HUES64 (cell line): ENCODE results near the gene ATL2.

Experiments
- H3K27ac ChIP-seq: 2 replicates; pipeline ENCODE4 v1.7.0; 2013; ENCODE audit warnings: low read depth, low read length, inconsistent platforms
- H3K27me3 ChIP-seq: 2 replicates; pipeline ENCODE4 v1.6.1; 2013; ENCODE audit warnings: mild to moderate bottlenecking, low read length; ENCODE audit not compliant: insufficient read depth
- H3K36me3 ChIP-seq: 2 replicates; pipeline ENCODE4 v1.6.1; 2013; ENCODE audit warnings: mild to moderate bottlenecking, low read length; ENCODE audit not compliant: insufficient read depth
- H3K4me1 ChIP-seq: 2 replicates; pipeline ENCODE4 v1.6.1; 2013; ENCODE audit warnings: mild to moderate bottlenecking, low read length, moderate library complexity; ENCODE audit not compliant: insufficient read depth
- H3K4me3 ChIP-seq: 2 replicates; pipeline ENCODE4 v1.5.1; 2013; ENCODE audit warnings: mild to moderate bottlenecking, low read length, moderate library complexity
- H3K9ac ChIP-seq: 2 replicates; pipeline ENCODE4 v1.6.1; 2013; ENCODE audit warnings: mild to moderate bottlenecking, low read depth, low read length
- H3K9me3 ChIP-seq: 2 replicates; pipeline ENCODE4 v1.6.1; 2013; ENCODE audit warnings: low read depth, low read length; ENCODE audit not compliant: insufficient read depth
- WGBS: fragments of 150-250, 120-280 bp; methylation state at CpG from one replicate; pipeline ENCODE4 v1.1.7; 2013; ENCODE audit warnings: missing lambda C conversion rate; 5-methylcytosine and 5-hydroxymethylcytosine counted together

The ATL2 gene

GRCh38 chr2:38371235-38371634 is 5.8 kb downstream of the ATL2 start:
- Histone ChIP-seq H3K9me3 (no peaks in the 10 kb centered on the region), H3K27me3 (no peaks in the 10 kb centered on the region), H3K27ac (no peak overlapping the region), H3K36me3 (0 out of 2 replicates have a peak, but pooled peaks cover 2% of the 10 kb centered on the region), H3K4me3 (no peak overlapping the region), H3K9ac (no peak overlapping the region), H3K4me1 (peaks cover 17% of the 10 kb centered on the region)
- 98% methylated on average over 4 of the region's 5 CpGs for WGBS

DNA sequence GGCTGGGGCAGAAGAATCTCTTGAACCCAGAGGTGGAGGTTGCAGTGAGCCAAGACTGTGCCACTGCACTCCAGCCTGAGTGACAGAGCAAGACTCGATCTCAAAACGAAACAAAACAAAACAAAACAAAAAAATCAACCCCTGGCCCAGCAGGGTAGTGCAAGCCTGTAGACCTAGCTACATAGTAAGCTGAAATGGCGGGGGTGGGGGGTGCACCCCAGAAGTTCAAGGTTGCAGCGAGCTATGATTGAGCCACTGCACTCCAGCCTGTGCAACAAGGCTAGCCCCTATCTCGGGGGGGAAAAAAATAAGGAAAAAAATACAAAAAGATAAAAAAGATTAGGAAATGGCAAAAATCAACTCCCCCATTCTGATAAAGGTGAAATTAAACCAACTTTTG is 6.4 kb downstream of the ATL2 start:
- H3K4me3 ChIP-seq, result no peak overlapping the region
- no peaks in the 10 kb centered on the region for H3K9me3 ChIP-seq
- 85% methylated on average over 4 of the region's 5 CpGs for WGBS
- no peak overlapping the region for H3K9ac ChIP-seq
- no peaks in the 10 kb centered on the region for H3K27me3 ChIP-seq
- 0 out of 2 replicates have a peak, but pooled peaks cover 2% of the 10 kb centered on the region for H3K36me3 ChIP-seq
- H3K4me1 ChIP-seq, result peaks cover 14% of the 10 kb centered on the region
- H3K27ac ChIP-seq, result no peak overlapping the region

DNA sequence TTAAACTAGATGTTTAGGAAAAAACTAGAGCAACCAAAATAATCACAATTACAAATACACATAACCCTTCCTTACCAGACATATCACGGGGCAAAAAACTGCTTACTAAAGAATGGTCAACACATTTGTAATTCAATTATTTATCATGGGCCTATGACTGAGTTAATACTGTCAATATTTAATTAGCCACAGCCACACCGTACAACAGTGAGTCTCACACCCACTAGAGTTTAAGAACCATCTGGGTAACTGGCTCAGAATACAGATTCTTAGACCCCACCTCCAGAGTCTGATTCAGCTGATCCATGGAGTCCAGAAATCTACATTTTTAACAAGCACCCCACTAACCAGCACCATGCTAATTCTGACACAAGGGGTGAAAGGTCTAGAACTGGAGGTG is 14.8 kb downstream of the ATL2 start:
- H3K27ac ChIP-seq, result no peak overlapping the region
- no peaks in the 10 kb centered on the region for H3K9me3 ChIP-seq
- no peaks in the 10 kb centered on the region for H3K27me3 ChIP-seq
- 96% methylated on average over 2 of the region's 2 CpGs for WGBS
- peaks cover 4% of the 10 kb centered on the region for H3K36me3 ChIP-seq
- H3K4me3 ChIP-seq, result no peak overlapping the region
- H3K9ac ChIP-seq, result no peak overlapping the region
- no peaks in the 10 kb centered on the region for H3K4me1 ChIP-seq

DNA sequence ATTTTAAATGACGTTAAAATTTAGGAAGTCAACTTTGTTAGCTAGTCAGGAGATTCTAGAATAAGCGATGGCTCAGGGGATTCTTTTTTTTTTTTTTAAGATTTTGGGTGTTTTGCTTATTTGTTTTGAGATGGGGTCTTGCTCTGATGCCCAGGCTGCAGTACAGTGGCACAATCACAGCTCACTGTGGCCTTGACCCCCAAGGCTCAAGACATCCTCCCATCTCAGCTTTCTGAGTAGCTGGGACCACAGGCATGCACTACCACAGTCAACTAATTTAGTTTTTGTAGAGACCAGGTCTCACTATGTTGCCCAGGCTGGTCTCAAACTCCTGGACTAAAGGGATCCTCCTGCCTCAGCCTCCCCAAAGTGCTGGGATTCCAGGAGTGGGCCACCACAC is 16.9 kb downstream of the ATL2 start:
- Histone ChIP-seq H3K27ac (no peak overlapping the region), H3K36me3 (peaks cover 4% of the 10 kb centered on the region), H3K9me3 (no peaks in the 10 kb centered on the region), H3K27me3 (no peaks in the 10 kb centered on the region), H3K4me1 (no peaks in the 10 kb centered on the region), H3K9ac (no peak overlapping the region), H3K4me3 (no peak overlapping the region)
- 94% methylated on average over 2 of the region's 2 CpGs for WGBS

DNA sequence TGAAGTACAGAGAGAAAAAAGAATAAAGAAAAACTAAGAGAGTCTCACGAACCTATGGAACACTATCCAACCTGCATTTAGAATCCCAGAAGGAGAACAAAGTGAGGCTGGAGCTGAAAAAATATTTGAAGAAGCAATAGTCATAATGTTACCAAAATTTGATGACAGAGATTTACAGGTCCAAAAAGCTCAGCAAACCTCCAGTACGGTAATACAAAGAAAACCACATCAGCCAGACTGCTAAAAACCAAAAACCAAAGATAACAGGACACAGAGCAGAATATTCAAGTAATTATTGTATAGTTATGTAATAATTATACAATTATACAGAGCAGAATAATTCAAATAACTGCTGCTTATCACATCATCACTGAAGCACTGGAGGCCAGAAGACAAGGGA is 23.7 kb downstream of the ATL2 start:
- no peak overlapping the region for H3K9ac ChIP-seq
- WGBS, result 100% methylated on average over 2 of the region's 2 CpGs
- H3K4me1 ChIP-seq, result peaks cover 7% of the 10 kb centered on the region; the same call in 1 of the 2 replicates
- no peaks in the 10 kb centered on the region for H3K27me3 ChIP-seq
- H3K36me3 ChIP-seq, result peaks cover under 1% of the 10 kb centered on the region
- no peak overlapping the region for H3K27ac ChIP-seq
- no peaks in the 10 kb centered on the region for H3K9me3 ChIP-seq
- no peak overlapping the region for H3K4me3 ChIP-seq

- H3K9ac ChIP-seq, result no peak overlapping the region
- no peak overlapping the region for H3K27ac ChIP-seq
- no peaks in the 10 kb centered on the region for H3K9me3 ChIP-seq
- no peaks in the 10 kb centered on the region for H3K27me3 ChIP-seq
- H3K4me3 ChIP-seq, result no peak overlapping the region
- no peaks in the 10 kb centered on the region; the same call in 1 of the 2 replicates for H3K36me3 ChIP-seq
- peaks cover 7% of the 10 kb centered on the region; the same call in 1 of the 2 replicates for H3K4me1 ChIP-seq
Observed at GRCh38 chr2:38352336-38352735, 24.7 kb downstream of the ATL2 start.

DNA sequence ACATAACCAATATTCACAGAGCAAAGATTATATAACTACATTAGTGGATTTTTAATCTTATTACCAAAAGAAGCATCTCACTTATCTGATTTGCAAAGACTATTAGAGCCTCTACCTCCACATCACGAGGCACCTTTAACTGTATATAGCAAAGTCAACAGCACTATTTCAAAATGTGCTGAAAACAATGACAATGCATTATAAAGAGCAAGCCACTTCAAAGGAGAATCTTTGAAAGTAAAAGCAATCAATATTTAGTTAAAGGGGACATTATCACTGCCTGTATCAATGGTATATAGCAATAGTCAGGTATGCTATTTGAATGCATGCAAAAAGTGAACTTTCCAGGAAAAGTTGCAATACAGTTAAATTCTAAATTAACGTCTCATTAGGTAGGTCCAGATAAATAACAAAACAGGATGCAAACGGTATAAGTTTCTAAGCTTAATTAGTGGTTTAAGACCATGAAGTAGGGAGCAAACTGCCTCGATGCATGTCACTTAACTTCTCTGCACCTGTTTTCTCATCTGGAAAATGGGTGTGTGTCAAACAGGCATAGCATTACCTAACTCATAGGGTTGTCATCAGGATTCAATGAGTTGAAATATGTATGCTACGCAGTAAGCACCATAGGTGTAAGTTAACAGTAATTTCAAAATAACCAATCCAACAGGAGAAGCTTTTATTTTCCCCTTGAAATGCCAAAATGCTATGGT is 31.6 kb downstream of the ATL2 start:
- H3K4me3 ChIP-seq, result no peak overlapping the region
- H3K27me3 ChIP-seq, result no peaks in the 10 kb centered on the region
- no peaks in the 10 kb centered on the region for H3K4me1 ChIP-seq
- peaks cover 39% of the 10 kb centered on the region for H3K36me3 ChIP-seq
- H3K9ac ChIP-seq, result no peak overlapping the region
- H3K9me3 ChIP-seq, result no peaks in the 10 kb centered on the region
- WGBS, result 94% methylated on average over 5 of the region's 5 CpGs
- H3K27ac ChIP-seq, result no peak overlapping the region

DNA sequence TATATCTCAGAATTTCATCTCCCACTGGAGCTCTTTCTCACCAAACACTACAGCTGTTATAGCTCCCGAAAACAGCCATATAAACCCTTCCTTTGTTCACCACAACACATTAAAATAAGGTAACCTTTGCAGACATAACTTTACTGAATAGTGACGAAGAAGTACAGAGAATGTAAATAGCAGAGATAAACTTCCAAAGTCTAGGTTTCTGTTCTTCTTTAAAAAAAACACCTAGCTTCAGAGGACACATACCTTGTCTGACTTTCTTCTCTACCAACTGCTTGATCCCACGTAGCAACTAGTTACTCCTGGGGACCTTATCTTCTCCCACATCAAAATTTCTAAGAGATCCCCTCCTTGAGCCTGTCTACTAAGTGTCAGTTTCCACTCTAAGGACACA is 32.3 kb downstream of the ATL2 start:
- H3K27ac ChIP-seq, result no peak overlapping the region
- no peaks in the 10 kb centered on the region for H3K4me1 ChIP-seq
- H3K36me3 ChIP-seq, result peaks cover 46% of the 10 kb centered on the region
- no peaks in the 10 kb centered on the region for H3K9me3 ChIP-seq
- no peak overlapping the region for H3K4me3 ChIP-seq
- WGBS, result 98% methylated on average over 3 of the region's 3 CpGs
- no peak overlapping the region for H3K9ac ChIP-seq
- H3K27me3 ChIP-seq, result no peaks in the 10 kb centered on the region

DNA sequence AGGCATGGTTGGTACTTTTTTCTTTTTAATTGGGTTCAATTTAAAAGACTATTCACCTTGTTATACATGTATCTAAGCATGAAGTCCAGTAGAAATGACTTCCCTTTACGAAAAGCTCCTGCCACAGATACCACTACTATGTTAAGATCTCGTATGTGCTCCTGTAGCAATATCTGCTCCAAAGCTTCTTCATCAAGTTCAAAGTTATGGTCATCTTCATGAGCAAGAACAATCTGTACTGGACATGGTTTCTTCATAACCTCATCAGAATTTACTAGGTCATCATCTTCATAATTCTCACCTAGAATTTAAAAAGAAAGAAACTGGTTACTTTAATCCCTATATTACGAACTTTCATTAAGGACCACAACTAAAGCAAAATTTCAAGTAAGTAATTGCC is 33.9 kb downstream of the ATL2 start:
- no peaks in the 10 kb centered on the region for H3K27me3 ChIP-seq
- no peaks in the 10 kb centered on the region for H3K4me1 ChIP-seq
- peaks cover 60% of the 10 kb centered on the region for H3K36me3 ChIP-seq
- H3K9me3 ChIP-seq, result no peaks in the 10 kb centered on the region
- H3K9ac ChIP-seq, result no peak overlapping the region
- H3K27ac ChIP-seq, result no peak overlapping the region
- no peak overlapping the region for H3K4me3 ChIP-seq
- 100% methylated on average over 3 of the region's 3 CpGs for WGBS

DNA sequence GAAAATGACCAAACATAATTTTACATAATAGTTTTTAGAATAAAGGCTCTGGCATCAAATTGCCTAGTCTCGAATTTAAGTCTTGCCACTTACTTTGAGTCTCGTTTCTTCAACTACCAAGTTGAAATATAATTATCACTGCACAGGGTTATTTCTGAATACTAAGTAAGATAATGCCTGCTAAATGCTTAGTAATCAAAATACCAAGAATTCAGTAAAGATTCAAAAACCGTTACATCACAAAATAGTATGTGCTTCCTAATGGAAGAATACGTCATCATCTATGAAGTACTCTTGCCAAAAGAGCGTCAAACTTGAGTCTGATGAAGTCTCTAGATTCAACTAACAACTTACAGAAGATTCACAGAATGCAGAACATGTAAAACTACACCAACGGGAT is 40.5 kb downstream of the ATL2 start:
- no peak overlapping the region for H3K27ac ChIP-seq
- H3K27me3 ChIP-seq, result no peaks in the 10 kb centered on the region
- 96% methylated on average over 6 of the region's 6 CpGs for WGBS
- H3K36me3 ChIP-seq, result peaks cover 79% of the 10 kb centered on the region
- no peak overlapping the region for H3K9ac ChIP-seq
- H3K4me1 ChIP-seq, result no peaks in the 10 kb centered on the region
- H3K4me3 ChIP-seq, result no peak overlapping the region
- H3K9me3 ChIP-seq, result peaks cover 6% of the 10 kb centered on the region; the same call in 1 of the 2 replicates

DNA sequence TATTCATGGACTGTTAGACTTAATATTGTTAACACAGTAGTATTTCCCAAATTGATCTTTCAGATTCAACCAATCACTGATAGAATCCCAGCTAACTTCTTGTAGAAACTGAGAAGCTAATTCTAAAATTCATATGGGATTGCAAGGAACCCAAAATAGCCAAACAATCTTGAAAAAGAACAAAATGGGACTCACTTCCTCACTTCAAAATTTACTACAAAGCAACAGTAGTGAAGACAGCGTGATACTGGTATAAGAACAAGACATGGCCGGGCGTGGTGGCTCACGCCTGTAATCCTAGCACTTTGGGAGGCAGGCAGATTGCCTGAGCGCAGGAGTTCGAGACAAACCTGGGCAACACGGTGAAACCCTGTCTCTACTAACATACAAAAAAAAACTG is 46.3 kb downstream of the ATL2 start:
- no peak overlapping the region for H3K9ac ChIP-seq
- H3K9me3 ChIP-seq, result peaks cover 12% of the 10 kb centered on the region
- H3K27ac ChIP-seq, result no peak overlapping the region
- H3K4me1 ChIP-seq, result peaks cover 6% of the 10 kb centered on the region
- peaks cover 34% of the 10 kb centered on the region for H3K36me3 ChIP-seq
- no peak overlapping the region for H3K4me3 ChIP-seq
- H3K27me3 ChIP-seq, result no peaks in the 10 kb centered on the region
- WGBS, result 98% methylated on average over 7 of the region's 7 CpGs

GRCh38 chr2:38327580-38327979 is 49.5 kb downstream of the ATL2 start:
- H3K9ac ChIP-seq, result no peak overlapping the region
- no peak overlapping the region for H3K4me3 ChIP-seq
- H3K27ac ChIP-seq, result no peak overlapping the region
- peaks cover 12% of the 10 kb centered on the region for H3K9me3 ChIP-seq
- peaks cover 6% of the 10 kb centered on the region for H3K4me1 ChIP-seq
- no peaks in the 10 kb centered on the region for H3K27me3 ChIP-seq
- peaks cover 18% of the 10 kb centered on the region for H3K36me3 ChIP-seq
- WGBS, result 96% methylated on average over 9 of the region's 9 CpGs
